ENCODE measurements around the gene PIF1.

The PIF1 gene, protein sequence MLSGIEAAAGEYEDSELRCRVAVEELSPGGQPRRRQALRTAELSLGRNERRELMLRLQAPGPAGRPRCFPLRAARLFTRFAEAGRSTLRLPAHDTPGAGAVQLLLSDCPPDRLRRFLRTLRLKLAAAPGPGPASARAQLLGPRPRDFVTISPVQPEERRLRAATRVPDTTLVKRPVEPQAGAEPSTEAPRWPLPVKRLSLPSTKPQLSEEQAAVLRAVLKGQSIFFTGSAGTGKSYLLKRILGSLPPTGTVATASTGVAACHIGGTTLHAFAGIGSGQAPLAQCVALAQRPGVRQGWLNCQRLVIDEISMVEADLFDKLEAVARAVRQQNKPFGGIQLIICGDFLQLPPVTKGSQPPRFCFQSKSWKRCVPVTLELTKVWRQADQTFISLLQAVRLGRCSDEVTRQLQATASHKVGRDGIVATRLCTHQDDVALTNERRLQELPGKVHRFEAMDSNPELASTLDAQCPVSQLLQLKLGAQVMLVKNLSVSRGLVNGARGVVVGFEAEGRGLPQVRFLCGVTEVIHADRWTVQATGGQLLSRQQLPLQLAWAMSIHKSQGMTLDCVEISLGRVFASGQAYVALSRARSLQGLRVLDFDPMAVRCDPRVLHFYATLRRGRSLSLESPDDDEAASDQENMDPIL

DNA sequence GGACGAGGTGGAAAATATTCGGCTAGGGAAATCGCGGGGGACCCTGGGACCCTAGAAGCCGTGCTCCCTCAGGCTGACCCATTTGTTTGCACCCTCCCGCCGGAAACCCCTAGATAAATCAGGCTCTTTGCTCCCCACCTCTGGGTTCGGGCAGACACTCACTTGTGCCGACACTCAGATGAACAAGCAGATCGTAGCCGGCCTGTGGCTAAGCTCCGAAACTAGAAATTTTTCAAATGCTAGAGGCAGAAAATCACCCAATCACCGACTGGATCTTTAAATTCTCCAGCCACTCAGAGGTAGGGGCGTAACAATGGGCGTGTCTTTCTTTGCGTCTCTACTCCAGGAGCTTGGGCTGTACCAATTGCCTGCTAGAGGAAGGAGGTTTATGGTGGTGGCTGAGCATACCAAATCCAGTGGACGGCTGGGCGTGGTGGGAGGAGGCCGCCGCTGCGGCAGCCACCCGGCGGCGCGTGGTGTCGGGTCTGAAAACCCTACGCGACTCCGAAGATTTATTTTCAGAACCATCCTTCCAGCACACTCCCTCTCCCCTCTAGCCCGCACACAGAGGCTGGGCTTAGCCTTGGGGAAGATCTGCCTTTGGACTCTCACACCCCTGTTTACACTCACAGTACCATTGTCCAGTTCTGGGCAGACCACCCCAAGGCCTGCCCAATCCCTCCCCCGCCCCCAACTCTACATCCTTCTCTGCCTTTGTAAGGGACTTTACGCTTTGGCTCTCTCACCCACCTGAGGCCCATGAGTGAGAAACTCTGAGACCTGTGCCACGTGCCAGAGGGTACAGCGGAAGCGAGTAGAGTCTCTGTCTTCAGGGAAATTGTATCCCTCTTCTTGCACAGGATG lies at the start of gene PIF1:
Gene PIF1 (minus strand): TSS at position 217 of the 864 bp plus-strand sequence. CDS start 1,312 bp downstream, outside the sequence.
- DNase-seq = peak; percentile 83 to 85

DNA sequence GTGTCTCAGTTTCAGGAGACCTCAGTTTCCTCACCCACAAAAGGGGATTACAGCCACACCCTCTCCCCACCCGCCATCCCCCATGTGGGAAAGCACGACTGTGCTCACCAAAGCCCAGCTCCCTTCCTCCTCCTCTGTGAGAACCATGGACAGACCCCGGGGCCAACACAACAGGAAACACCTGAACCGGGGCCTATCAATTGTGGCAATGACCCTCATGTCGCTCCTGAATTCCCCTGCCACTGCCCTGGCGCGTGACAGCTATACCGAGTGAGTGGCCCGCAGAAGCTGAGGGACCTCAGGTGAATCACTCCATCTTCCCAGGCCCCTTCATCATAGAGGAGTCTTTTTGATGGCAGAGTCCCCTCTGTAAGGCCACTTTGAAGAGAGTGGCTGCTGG lies 44.9 kb upstream of the PIF1 start:
- no peak for DNase-seq

DNA sequence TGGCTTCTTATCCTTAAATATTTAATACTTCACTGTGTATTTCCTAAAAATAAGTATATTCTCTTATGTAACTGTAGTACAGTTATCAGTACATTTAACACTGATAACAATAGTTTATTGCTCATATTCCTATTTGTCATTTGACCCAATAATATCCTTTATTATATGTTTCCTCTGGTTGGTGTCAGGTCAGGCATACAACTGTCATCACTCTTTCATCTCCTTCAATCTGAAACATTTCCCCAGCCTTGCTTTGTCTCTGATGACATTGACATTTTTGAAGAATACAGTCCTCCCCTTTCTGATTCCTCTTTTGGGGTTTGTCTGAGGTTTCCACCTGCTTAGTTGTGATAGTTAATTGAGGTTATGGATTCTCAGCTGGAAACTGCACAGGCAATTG lies 44.1 kb upstream of the PIF1 start:
- no peak for DNase-seq

DNA sequence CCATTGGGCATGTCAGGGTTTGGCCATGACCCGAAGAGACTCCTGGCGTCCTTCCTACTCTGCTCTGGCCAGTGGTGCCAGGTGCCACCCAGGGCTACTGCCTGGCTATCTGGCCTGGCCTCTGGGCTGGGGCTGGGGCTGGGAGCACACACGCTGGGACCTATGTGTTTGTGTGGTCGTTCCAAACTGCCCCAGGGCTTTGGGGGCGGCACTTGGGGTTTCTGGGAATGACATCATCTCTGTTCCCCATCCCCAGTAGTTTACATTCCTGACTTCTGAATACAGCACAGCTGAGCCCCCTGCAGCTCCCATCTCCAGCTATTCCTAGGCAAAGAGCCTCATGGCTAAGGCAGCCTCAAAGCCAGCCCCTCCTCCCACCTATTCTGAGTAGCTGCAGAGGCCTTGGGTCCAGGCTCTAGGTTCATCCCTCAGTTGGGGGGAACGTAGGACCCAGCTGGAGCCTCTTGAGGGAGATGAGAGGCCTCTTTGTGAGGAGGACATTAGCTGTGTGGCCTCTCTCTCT lies 40.6 kb upstream of the PIF1 start:
- DNase-seq = no peak

DNA sequence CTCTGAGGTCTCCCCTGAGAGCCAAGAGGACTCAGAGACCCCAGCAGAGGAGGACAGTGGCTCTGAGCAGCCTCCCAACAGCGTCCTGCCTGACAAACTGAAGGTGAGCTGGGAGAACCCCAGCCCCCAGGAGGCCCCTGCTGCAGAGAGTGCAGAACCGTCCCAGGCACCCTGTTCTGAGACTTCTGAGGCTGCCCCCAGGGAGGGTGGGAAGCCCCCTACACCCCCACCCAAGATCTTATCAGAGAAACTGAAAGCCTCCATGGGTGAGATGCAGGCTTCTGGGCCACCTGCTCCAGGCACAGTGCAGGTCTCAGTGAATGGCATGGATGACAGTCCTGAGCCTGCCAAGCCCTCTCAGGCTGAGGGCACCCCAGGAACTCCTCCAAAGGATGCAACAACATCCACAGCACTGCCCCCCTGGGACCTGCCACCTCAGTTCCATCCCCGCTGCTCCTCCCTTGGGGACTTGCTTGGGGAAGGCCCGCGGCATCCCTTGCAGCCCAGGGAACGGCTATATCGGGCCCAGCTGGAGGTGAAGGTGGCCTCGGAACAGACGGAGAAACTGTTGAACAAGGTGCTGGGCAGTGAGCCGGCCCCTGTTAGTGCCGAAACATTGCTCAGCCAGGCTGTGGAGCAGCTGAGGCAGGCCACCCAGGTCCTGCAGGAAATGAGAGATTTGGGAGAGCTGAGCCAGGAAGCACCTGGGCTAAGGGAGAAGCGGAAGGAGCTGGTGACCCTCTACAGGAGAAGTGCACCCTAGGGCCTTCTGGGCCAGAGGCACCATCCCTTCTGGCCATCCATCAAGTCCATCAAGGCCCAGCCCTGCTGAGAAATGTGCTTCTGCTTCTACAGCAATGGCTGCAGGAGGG lies 39.9 kb upstream of the PIF1 start:
- no peak for DNase-seq

DNA sequence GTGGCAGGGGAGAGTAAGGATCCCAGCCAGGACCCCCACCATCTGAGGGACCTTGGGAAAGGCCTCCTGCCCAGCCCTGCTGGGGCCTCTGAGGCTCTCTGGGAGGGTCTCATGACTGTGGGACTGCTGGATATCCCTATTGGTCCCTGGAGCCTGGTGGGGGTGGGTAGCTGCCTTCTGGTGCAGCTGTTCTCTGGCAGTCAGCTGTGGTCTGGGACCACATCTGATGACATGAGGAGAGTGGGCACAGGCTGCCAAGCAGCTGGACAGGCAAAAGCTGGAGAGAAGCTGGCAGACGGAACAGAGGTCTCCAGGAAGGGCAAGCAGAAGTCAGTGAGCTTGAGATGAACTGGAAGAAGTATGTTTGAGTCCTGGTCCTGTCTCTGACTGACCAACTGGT lies 38.6 kb upstream of the PIF1 start:
- DNase-seq = no peak

DNA sequence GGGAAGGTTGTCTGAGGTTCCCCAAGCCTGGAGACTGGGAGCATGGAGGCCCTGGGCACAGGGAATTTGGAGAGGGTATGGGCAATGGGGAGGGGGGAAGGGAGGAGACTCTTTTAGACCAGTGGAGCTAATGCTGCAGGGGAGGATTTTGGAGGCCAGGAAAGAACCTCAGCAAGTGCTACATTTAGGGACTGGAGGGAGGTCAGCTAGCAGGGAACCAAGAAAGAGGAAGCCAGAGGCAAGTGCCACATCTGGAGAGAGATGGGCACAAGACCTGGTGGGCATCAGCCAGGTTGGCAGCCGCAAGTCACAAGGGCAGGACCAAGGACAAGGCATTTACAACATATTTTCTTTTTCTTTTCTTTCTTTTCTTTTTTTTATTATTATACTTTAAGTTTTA lies 37.0 kb upstream of the PIF1 start:
- DNase-seq = no peak

DNA sequence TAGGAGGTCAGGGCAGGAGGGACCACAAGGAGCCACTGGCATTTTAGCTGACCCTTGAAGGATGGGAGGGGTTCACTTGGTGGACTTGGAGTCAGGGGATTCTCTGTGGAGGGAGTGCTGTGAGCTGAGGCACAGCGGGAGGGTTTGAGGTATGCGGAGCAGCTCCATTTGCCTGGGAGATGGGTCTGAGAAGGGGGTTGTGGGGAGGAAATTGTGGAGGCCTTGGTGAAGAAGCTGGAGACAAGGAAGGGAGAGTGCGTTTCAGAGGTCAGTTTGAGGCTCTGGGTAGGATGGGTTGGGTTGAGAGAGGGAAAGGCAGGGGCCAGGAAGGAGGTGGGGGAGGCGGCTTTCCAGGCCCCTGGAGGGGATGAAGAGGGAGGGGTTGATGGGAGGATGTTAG lies 36.5 kb upstream of the PIF1 start:
- no peak for DNase-seq

DNA sequence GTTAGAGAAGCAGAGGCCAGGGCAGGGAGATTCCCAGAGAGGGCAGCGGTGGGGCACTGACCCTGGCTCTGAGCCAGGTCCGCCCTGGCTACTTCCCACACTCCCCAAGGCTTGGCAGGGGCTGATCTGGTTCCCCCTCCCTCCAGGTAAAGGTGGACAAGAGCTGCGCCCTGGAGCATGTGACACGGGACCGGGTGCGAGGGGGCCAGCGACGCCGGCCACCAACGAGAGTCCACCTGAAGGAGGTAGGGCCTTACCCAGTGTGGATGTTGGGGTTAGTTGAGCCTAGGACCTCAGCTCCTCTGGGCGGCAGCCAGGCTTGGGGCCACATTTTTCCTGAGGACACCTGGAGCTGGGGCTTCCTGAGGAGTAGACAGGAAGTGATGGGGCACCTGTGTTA lies 35.9 kb upstream of the PIF1 start:
- DNase-seq = no peak

DNA sequence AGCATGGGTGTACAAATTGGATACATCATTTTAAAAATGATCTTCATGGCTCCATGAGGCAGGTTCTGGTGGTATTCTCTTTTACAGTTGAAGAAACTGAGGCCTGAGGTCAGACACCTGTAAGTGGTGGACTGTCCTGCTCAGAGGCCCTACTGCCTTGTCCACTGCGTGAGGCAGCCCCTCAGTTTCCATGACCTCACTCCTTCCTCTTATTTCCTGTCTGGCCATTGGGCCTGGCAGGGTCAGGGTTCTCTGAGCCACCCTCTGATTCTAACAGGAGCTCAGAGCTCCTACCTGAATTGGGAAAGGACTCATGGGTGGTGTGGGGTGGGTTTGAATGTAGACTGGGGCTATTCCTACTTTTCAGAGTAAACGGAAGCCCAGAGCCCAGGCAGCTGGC lies 33.8 kb upstream of the PIF1 start:
- DNase-seq = no peak

DNA sequence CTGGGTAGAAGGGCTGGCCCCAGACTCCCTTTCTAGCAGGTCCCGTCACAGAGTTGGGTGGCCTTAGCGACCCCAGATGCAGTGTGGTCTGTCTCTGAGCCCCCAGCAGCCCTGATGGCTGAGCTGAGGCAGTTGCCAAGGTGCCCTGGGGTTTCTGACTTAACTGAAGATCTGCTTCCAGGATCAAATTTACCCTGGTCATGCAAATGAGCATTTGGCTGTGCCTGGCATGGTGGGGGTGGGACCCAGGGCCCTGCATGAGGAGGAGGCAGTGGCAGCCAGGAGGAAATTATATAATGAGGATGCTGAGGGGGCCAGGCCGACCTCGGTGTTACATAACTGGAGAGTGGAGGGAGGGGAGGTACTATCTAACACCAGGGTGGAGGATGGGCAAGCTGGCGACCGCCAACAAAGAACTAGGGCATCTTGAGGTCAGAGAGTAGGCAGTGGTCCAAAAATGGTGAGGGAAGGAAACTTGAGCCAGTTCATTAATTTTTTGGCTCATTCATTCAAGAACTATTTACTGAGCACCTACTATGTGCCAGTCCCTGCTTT lies 32.7 kb upstream of the PIF1 start:
- DNase-seq = no peak

DNA sequence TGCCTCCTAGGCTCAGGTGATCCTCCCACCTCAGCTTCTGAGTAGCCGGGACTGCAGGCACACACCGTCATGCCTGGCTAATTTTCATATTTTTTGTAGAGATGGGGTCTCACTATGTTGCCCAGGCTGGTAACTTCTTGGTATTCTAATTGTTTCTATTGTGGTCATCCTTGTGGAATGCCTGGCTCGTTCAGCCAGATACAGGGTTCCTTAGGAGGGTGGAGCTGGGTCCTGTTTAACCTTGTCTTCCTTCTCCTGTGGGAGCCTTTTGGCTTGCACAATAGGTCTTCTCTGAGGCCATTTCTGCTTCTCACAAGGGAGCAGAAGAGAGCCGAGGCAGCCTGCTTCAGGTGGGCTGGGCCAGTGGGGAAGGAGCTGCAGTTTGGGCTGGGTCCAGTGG lies 32.0 kb upstream of the PIF1 start:
- DNase-seq = no peak

DNA sequence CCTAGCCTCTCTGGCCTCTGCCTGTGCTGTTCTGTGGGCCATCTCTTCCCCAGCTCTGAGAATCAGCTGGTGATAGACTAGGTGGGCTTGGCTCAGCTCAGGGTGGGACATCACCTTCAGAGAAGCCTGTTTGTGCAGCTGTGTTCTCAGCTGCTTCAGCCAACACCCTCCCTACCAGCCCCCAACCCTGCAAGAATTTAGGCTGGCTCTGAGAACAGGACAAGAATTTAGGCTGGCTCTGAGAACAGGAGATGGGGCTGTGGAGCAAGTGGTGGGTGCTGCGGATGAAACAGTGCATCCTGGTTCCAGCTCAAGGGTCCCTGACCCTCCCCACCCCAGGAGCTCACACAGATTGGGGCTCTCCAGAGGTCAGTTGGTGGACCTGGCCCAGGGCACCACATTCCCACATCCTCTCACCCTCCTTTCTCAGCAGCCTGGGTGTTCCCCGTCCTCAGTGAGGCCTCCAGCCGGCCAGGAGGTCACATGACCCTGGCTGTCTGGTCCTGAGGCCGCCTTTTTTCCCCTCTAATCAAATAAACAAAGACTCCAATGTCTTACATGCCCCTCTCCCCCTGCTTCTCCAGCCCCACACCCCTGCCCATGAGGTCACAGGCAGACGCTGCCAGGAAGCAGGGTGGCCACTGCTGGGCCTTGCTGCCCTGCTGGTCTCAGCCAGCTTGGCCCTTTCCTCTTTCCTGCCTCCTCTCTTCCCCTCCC lies 31.1 kb upstream of the PIF1 start:
- no peak for DNase-seq

DNA sequence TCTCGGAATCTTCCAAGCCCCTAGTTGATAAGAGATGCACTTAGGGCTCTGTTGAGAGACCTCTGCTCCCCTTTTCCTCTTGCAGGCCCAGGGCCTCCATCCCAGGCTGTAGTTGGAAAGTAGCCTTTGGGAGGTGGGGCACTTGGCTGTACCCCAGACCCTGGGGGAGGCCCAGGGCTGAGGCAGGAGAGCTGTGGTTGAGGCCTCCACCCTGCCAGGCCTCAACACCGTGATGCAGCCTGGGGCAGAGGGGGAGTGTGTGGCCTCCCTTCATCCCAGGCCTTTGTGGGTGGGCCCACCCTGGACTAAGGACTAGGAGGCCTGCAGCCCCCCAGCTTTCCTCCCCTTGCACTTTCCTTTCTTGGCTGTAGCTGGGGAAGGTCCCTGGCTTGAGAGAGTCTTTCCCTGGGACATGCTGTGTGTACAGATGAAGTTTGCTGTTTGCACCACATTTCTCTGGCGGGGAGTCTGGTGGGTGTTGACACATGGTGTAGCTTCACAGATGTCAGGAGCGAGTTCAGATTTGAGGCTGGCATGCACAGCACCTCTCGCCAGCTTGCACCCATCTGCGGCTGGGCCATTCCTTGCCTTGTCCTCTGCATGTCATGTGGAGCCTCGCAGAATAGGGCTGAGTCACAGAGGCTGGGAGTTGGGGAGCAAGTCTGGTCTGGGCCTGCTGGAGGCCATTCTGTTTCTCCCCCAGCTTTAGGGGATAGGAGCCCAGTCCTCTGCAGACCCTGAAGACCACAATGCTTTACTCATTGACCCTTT lies 29.9 kb upstream of the PIF1 start:
- DNase-seq = no peak

DNA sequence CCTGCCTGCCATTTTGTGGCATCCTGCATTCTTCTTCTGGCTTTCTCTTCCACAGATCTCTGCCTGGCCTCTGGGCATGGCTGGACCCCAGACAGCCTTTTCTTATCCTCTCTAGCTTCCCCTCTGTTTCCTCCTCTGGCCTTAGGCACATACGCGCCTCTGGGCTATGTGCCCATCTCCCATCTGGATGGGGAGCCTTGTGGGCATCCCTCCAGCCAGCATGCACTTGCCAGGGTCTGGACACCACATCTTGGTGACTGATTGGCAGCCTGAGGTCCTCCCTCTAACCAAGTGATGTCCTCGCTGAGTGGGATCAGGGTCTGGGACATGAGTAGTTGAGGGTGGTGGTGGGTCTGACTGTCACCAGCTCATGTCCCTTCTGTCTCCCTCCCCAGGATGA lies 29.1 kb upstream of the PIF1 start:
- DNase-seq = no peak

DNA sequence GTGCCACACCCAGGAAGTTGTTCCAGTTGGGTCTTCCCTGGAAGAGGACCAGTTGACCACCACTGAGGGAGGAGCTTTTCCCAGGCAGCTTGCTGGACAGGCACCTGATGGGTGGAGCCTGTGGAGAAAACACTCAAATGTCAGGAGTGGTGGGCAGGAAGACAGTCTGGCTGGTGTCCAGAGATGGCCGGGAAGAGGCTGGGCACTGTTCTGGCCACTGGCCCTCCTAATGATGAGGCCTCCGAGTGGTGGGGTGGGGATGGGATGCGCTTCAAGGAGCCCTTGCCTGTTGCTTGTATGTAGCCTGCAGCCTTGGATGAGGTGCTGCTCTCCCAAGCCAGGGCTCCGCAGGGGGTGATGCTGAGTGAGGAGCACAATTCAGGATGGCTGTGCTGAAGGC lies 28.6 kb upstream of the PIF1 start:
- DNase-seq = no peak

DNA sequence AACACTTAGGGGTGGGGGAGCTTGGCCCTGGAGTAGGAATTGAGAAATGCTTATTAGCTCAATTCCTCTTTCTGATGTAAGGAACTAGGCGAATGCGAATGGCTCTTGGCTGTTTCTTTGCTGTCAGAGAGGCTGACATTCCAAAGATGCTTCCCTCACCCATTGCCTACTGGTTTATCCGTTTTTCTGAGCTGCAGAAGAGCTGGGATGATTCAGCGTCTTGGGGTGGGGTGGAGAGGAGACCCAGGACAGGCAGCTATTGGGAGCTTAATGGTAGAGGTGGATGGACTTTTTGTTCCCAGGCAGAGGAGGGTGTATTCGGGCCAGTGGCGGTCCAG lies 26.0 kb upstream of the PIF1 start:
- no peak for DNase-seq

DNA sequence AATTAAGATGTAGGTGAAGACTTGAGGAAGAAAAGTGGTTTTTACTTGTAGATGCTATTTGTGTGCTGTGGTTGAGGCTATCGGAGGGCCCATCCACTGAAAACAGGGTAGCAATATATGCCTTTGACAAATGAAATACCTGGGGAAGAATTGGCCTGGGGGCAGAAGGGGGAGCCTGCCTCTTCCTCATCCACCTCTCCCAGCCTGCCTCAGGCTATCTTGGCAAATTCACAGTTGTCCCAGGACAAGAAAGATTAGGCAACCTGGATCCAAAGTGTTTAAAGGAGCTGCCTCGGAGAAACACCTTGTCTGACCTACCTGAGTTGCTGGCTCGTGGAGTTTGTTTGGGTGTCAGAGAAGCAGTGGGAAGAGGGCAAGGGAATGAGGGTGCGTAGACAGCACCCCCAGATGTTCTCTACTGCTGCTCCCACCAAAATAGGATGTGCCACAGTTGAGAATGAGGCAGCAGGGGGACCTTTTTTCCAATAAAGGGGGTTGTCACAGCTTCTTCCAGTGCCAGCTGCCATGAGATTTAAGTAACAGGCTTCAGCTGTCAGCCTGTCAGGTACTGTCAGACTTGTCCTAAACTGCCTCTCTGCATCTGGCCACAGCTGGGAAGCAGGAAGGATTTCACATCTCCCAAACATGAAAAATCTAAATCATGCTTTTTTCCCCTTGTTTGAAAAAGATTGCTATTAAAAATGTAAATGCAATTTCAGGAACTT lies 25.5 kb upstream of the PIF1 start:
- DNase-seq = no peak

DNA sequence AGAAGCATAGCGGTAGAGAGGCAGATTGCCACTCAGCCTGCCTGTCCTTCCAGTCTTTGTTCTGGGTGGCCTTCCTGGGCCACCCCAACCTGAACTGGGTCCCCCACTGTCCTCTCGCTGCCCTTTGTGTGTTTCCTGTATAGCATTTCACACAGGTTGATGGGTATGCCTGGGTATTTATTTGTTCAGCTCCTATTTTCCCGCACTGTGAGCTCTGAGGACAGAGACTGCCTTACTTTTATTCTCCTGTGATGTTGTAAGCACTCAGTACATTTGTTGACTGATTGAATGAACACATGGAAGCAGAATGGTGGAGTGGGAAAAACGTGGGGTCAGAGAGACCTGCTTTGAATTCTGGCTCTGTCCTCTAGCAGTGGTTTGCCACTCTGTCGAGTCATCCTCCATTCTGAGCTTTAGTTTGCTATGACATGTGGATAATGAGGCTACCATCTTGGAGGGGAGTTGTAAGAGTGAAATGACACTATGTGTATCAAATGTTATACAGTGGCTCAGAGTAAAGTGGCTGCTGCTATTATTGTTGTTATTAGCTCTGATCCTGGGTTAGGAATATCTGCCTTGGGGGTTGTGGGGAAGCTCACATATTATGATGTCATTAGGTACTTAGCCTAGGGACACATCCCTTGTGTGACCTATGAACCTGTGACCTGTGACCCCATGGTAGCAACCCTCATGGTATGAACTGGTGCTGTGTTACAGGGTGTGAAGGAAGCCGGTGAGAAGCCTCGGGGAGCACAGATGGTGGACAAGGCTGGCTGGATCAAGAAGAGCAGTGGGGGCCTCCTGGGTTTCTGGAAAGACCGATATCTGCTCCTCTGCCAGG lies 22.6 kb upstream of the PIF1 start:
- DNase-seq = no peak

Measured in activated CD4-positive, alpha-beta T cell treated with anti-CD3 and anti-CD28 coated beads for 4 hours (primary cell).